ENCODE results near the gene TBXT. TPM values are rescaled to one million over a fixed set of nuclear protein-coding genes. Genes with fewer than 3 reads are reported as not detected.
A peak's percentile ranks its signal among the peaks of the same experiment; 100 is the strongest.

TBXT gene
- not detected for total RNA-seq

- H3K4me3 Mint-ChIP-seq = peak within 1 kb of the TSS; percentile 70
- H3K4me1 Mint-ChIP-seq (ENCODE audit: low read depth) = peaks cover 7% of the 10 kb centered on the region
- peak; percentile 15 for DNase-seq
- no peak within 1 kb of the TSS for H3K27ac Mint-ChIP-seq
- CTCF ChIA-PET = interaction anchor here (0.7 to 1.0 kb wide), 2 partner anchors 62 to 330 kb away, joined by 4 read pairs; no protein-coding TSS in a partner anchor
- H3K27me3 Mint-ChIP-seq (ENCODE audit: low read depth) = peaks cover 59% of the 10 kb centered on the region
- no peaks in the 10 kb centered on the region for H3K36me3 Mint-ChIP-seq (ENCODE audit: low read depth)
- intact Hi-C loops (cut with micrococcal nuclease) = loop anchor here (10.0 kb wide), 1 partner anchor 217 kb away; the partner anchor contains the start of gene MPC1
- H3K9me3 Mint-ChIP-seq = no peaks in the 10 kb centered on the region
Measured at GRCh38 chr6:166167801-166168615, at the start of gene TBXT. Gene TBXT, minus strand, starts transcription at chr6:166167851. Its CDS starts 260 bp downstream, at chr6:166167591.

- no peak overlapping the region for H3K27ac Mint-ChIP-seq
- no peak overlapping the region for H3K4me3 Mint-ChIP-seq
- peaks cover 5% of the 10 kb centered on the region for H3K27me3 Mint-ChIP-seq (ENCODE audit: low read depth)
- intact Hi-C loops (cut with micrococcal nuclease) = no loop called here
- no peaks in the 10 kb centered on the region for H3K36me3 Mint-ChIP-seq (ENCODE audit: low read depth)
- H3K4me1 Mint-ChIP-seq (ENCODE audit: low read depth) = peaks cover 5% of the 10 kb centered on the region
- CTCF ChIA-PET = no interaction called here
- DNase-seq = no peak
- H3K9me3 Mint-ChIP-seq = no peaks in the 10 kb centered on the region
Measured at GRCh38 chr6:166207284-166207561, 39.6 kb upstream of the TBXT start.

DNA sequence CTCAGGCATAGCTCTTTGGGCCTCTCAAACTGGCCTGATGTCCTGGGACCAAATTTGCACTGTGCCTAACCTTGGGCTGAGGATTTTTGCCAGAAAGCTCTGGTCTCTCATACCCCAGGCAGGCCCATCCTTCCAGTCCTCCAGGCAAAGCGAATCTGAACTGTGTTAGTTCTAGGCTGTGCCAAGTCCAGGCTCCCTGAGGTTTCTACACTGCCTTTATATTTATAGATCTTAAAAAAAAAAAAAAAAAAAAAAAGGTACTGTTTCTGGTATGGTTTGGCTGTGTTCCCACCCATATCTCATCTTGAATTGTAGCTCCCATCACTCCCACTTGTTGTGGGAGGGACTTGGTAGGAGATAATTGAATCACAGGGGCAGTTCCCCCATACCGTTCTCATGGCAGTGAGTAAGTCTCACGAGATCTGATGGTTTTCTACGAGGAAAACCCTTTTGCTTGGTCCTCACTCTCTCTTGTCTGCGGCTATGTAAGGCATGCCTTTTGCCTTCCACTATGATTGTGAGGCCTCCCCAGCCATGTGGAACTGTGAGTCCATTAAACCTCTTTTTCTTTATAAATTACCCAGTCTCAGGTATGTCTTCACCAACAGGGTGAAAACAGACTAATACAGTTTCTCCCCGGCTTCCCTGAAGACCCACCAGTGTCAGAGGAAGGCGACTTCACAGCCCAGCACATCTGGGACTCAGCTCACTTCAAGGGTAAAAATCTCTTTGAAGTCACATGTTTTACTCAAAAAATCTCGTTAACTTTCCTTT lies 39.0 kb upstream of the TBXT start:
- Mint-ChIP-seq H3K36me3 (ENCODE audit: low read depth) (no peaks in the 10 kb centered on the region), H3K9me3 (no peaks in the 10 kb centered on the region), H3K27me3 (ENCODE audit: low read depth) (peaks cover 5% of the 10 kb centered on the region), H3K4me1 (ENCODE audit: low read depth) (peaks cover 5% of the 10 kb centered on the region), H3K4me3 (no peak overlapping the region), H3K27ac (no peak overlapping the region)
- DNase-seq = no peak
- CTCF ChIA-PET = no interaction called here
- intact Hi-C loops (cut with micrococcal nuclease) = no loop called here

GRCh38 chr6:166206066-166206465 lies 38.4 kb upstream of the TBXT start:
- Mint-ChIP-seq H3K4me1 (ENCODE audit: low read depth) (peaks cover 5% of the 10 kb centered on the region), H3K4me3 (no peak overlapping the region), H3K27me3 (ENCODE audit: low read depth) (peaks cover 3% of the 10 kb centered on the region), H3K36me3 (ENCODE audit: low read depth) (no peaks in the 10 kb centered on the region), H3K9me3 (no peaks in the 10 kb centered on the region), H3K27ac (no peak overlapping the region)
- DNase-seq = no peak
- CTCF ChIA-PET = interaction anchor here (0.6 kb wide), 1 partner anchor 23 kb away, joined by 3 read pairs; no protein-coding TSS in a partner anchor
- intact Hi-C loops (cut with micrococcal nuclease) = no loop called here

DNA sequence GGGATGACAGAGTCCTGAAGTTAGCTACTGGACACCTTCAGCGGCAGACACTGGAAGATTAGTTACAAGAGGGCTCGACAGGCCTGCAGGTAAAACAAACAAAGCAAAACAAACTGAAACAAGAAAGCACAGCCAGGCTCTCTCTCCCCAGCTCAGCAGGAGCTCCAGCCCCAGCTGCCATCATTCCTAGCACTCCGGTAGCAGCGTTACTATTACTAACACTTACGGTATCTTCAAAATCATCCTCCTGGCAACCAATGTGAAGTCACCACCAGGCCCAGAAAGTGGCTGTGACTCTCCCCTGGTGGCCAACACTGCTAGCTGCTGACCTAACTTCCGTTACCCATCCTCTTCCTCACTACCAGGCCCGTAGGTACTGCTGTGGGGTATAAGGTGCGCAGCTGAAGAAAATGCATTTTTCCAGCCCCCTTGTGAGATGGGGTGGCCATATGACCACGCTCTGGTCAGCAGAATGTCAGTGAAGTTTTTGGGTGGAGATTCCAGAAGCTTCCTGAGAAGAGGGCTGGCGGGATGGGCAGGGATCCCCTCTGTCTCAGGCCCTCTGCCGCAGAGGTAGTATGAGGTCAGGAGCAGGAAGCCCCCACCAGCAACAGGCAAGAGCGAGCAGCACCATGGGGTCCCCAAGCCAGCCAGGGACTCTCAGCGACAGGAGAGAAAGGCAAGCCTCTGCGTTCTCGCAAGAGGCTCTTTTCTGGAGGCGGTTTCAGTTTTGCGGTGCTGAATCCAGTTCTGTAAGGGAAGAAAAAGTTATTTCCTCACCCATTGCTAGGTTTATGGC lies 37.4 kb upstream of the TBXT start:
- Mint-ChIP-seq H3K4me1 (ENCODE audit: low read depth) (peaks cover 5% of the 10 kb centered on the region), H3K4me3 (no peak overlapping the region), H3K9me3 (no peaks in the 10 kb centered on the region), H3K27me3 (ENCODE audit: low read depth) (peaks cover 3% of the 10 kb centered on the region), H3K36me3 (ENCODE audit: low read depth) (no peaks in the 10 kb centered on the region), H3K27ac (no peak overlapping the region)
- no peak for DNase-seq
- intact Hi-C loops (cut with micrococcal nuclease) = no loop called here
- CTCF ChIA-PET = no interaction called here

GRCh38 chr6:166203641-166204222 lies 36.1 kb upstream of the TBXT start:
- no peak for DNase-seq
- intact Hi-C loops (cut with micrococcal nuclease) = no loop called here
- H3K4me1 Mint-ChIP-seq (ENCODE audit: low read depth) = peaks cover 5% of the 10 kb centered on the region
- CTCF ChIA-PET = no interaction called here
- H3K27ac Mint-ChIP-seq = no peak overlapping the region
- no peaks in the 10 kb centered on the region for H3K27me3 Mint-ChIP-seq (ENCODE audit: low read depth)
- no peaks in the 10 kb centered on the region for H3K36me3 Mint-ChIP-seq (ENCODE audit: low read depth)
- H3K4me3 Mint-ChIP-seq = no peak overlapping the region
- no peaks in the 10 kb centered on the region for H3K9me3 Mint-ChIP-seq

DNA sequence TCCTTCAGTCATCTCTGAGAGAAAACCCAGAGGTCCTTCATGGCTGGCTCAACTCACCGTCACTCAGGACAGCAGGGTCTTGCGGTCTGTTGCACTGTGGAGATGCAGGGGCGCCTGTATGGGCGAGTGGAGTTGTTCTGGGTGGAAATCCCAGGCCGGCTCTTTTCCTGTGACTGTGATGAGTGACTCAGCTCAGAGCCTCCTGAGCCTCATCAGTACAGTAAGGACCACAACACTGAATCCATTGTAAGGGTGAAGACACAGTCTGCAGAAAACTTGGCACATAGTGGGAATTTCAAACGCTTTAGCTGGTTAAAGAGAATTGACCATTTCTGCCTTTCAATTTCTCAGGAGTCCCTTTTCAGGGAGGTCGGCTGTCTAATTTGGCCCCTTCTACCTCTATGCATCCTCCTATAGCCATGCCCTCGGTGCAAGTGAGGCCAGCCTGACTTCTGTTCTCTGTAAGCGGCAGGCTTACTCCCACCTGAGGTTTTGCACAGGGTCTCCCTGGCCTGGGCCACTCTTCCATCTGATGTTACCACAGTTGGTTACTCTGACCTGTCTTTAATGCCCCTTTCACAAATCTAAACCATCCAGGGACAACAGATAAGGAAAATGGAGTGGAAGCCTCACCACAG lies 35.5 kb upstream of the TBXT start:
- no peaks in the 10 kb centered on the region for H3K27me3 Mint-ChIP-seq (ENCODE audit: low read depth)
- no peak for DNase-seq
- peaks cover 5% of the 10 kb centered on the region for H3K4me1 Mint-ChIP-seq (ENCODE audit: low read depth)
- no peaks in the 10 kb centered on the region for H3K9me3 Mint-ChIP-seq
- H3K4me3 Mint-ChIP-seq = no peak overlapping the region
- no peaks in the 10 kb centered on the region for H3K36me3 Mint-ChIP-seq (ENCODE audit: low read depth)
- CTCF ChIA-PET = no interaction called here
- intact Hi-C loops (cut with micrococcal nuclease) = no loop called here
- no peak overlapping the region for H3K27ac Mint-ChIP-seq

DNA sequence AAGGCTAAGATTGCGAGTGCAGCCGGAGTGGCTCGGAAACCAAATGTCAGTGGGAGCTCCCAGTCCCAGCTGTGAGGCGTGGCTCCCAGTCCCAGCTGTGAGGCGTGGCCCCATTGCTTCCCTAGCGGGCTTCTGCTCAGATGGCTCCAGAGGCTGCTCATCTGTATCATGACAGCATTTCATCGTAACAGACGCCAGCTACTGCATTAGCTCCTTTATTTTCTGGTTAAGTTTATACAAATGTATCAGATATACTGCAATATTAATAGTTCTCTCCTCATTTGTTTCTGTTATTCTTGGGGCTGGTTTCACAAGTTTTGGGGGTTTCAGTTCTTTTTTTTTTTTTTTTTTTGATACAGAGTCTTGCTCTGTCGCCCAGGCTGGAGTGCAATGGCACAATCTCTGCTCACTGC lies 34.7 kb upstream of the TBXT start:
- CTCF ChIA-PET = no interaction called here
- Mint-ChIP-seq H3K36me3 (ENCODE audit: low read depth) (no peaks in the 10 kb centered on the region), H3K9me3 (no peaks in the 10 kb centered on the region), H3K4me3 (no peak overlapping the region), H3K27me3 (ENCODE audit: low read depth) (no peaks in the 10 kb centered on the region), H3K4me1 (ENCODE audit: low read depth) (peaks cover 5% of the 10 kb centered on the region), H3K27ac (no peak overlapping the region)
- intact Hi-C loops (cut with micrococcal nuclease) = no loop called here
- no peak for DNase-seq

DNA sequence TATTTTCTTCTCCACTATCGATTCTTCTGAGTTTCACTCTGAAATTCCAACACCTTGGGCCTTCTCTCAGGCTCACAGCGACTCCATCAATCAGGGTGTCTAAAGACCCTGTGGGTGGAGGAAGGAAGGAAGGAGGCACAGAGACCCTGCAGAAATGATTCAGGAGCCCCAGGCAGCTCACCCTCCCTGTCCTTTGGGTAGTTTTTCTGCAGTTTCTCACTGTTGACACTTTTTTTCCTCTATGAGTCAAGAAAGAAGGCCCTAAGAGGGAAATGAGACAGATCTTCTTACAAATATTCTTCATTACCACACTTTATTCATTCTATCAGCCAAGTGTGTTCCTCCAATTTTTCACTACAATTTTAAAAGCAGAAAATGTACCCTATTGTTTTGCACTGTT lies 34.2 kb upstream of the TBXT start:
- H3K9me3 Mint-ChIP-seq = no peaks in the 10 kb centered on the region
- H3K36me3 Mint-ChIP-seq (ENCODE audit: low read depth) = no peaks in the 10 kb centered on the region
- CTCF ChIA-PET = no interaction called here
- intact Hi-C loops (cut with micrococcal nuclease) = no loop called here
- H3K4me3 Mint-ChIP-seq = no peak overlapping the region
- no peak for DNase-seq
- no peaks in the 10 kb centered on the region for H3K27me3 Mint-ChIP-seq (ENCODE audit: low read depth)
- peaks cover 1% of the 10 kb centered on the region for H3K4me1 Mint-ChIP-seq (ENCODE audit: low read depth)
- no peak overlapping the region for H3K27ac Mint-ChIP-seq

DNA sequence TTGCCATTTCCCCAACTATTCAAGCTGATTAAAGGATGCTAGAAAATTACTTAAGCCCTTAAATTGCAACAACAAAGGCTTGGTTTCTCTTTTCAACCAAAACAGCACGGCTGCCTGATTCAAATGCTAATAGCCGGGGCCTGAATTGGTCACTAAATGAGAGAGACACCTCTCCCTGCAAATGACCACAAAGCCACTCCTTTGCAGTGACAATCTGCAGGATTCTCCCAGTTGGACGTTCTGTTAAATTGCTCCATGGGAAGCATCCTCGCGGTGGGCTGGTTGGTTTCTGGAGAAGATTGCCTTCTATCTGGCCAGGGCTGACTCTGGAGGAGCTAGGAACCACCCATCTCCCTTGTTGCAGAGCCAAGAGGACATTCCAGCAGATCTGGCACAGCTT lies 29.7 kb upstream of the TBXT start:
- no peaks in the 10 kb centered on the region for H3K36me3 Mint-ChIP-seq (ENCODE audit: low read depth)
- CTCF ChIA-PET = interaction anchor here (1.0 kb wide), 1 partner anchor 116 kb away, joined by 4 read pairs; no protein-coding TSS in a partner anchor
- no peak for DNase-seq
- H3K27ac Mint-ChIP-seq = no peak overlapping the region
- no peak overlapping the region for H3K4me3 Mint-ChIP-seq
- no peaks in the 10 kb centered on the region for H3K27me3 Mint-ChIP-seq (ENCODE audit: low read depth)
- no peaks in the 10 kb centered on the region for H3K9me3 Mint-ChIP-seq
- intact Hi-C loops (cut with micrococcal nuclease) = no loop called here
- H3K4me1 Mint-ChIP-seq (ENCODE audit: low read depth) = no peaks in the 10 kb centered on the region

DNA sequence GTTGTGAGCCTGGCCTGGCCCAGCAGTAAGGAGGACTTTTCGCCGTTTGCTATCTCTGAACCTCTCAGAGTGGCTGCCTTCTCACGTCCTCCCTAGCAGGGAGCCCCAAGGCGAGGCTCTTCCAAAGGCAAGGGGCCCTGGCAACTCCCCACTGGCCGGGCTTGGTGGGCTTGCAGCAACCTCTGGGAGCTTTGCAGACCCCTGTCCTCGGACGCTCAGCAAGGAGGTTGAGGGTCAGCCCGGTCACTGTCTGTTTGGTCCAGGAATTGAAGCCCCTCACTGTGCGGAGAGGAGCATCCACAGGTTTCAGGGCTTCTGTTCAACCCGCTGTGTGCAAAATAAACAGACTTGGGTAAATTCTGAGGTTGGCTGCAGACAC lies 28.2 kb upstream of the TBXT start:
- Mint-ChIP-seq H3K4me3 (no peak overlapping the region), H3K36me3 (ENCODE audit: low read depth) (no peaks in the 10 kb centered on the region), H3K9me3 (no peaks in the 10 kb centered on the region), H3K27me3 (ENCODE audit: low read depth) (no peaks in the 10 kb centered on the region), H3K27ac (no peak overlapping the region), H3K4me1 (ENCODE audit: low read depth) (no peaks in the 10 kb centered on the region)
- intact Hi-C loops (cut with micrococcal nuclease) = no loop called here
- DNase-seq = no peak
- CTCF ChIA-PET = no interaction called here

All from activated naive CD4-positive, alpha-beta T cell treated with anti-CD3 and anti-CD28 coated beads for 36 hours (primary cell).